ENCODE measurements around the gene GTF2H2C. TPM values are rescaled to one million over a fixed set of nuclear protein-coding genes. Genes with fewer than 3 reads are reported as not detected.

GTF2H2C gene
- total RNA-seq, 1 donor from 2014 or later: 40.7 TPM

GRCh38 chr5:69519285-69519684 is 40.7 kb upstream of the GTF2H2C start:
- H3K9me3 Mint-ChIP-seq: no peaks in the 10 kb centered on the region

GRCh38 chr5:69522035-69522434 is 38.0 kb upstream of the GTF2H2C start:
- no peaks in the 10 kb centered on the region for H3K27me3 Mint-ChIP-seq
- H3K4me3 Mint-ChIP-seq: no peak overlapping the region
- H3K9me3 Mint-ChIP-seq: no peaks in the 10 kb centered on the region
- no peak for TF ChIP-seq CTCF (conservative IDR thresholded peaks at IDR 0.05)
- H3K27ac Mint-ChIP-seq: no peak overlapping the region
- peaks cover 4% of the 10 kb centered on the region for H3K36me3 Mint-ChIP-seq
- DNase-seq (ENCODE audit: extremely low spot score, unreplicated experiment): no peak
- H3K4me1 Mint-ChIP-seq (ENCODE audit: unreplicated experiment): peaks cover 18% of the 10 kb centered on the region

More at GRCh38 chr5:69519285-69519684, 40.7 kb upstream of the GTF2H2C start:
- no peak for TF ChIP-seq CTCF (conservative IDR thresholded peaks at IDR 0.05)
- Mint-ChIP-seq H3K27ac (peak overlapping the region; percentile 38), H3K4me1 (ENCODE audit: unreplicated experiment) (peaks cover 18% of the 10 kb centered on the region), H3K4me3 (no peak overlapping the region), H3K36me3 (no peaks in the 10 kb centered on the region), H3K27me3 (no peaks in the 10 kb centered on the region)
- no peak for DNase-seq (ENCODE audit: extremely low spot score, unreplicated experiment)

- no peak for TF ChIP-seq CTCF (conservative IDR thresholded peaks at IDR 0.05)
- H3K9me3 Mint-ChIP-seq: no peaks in the 10 kb centered on the region
- H3K36me3 Mint-ChIP-seq: peaks cover 4% of the 10 kb centered on the region
- peaks cover 13% of the 10 kb centered on the region for H3K4me1 Mint-ChIP-seq (ENCODE audit: unreplicated experiment)
- no peak overlapping the region for H3K27ac Mint-ChIP-seq
- H3K4me3 Mint-ChIP-seq: no peak overlapping the region
- no peak for DNase-seq (ENCODE audit: extremely low spot score, unreplicated experiment)
- H3K27me3 Mint-ChIP-seq: no peaks in the 10 kb centered on the region
Measured at GRCh38 chr5:69525490-69525889, 34.5 kb upstream of the GTF2H2C start.

GRCh38 chr5:69526660-69527059 is 33.3 kb upstream of the GTF2H2C start:
- Mint-ChIP-seq H3K4me1 (ENCODE audit: unreplicated experiment) (peaks cover 17% of the 10 kb centered on the region), H3K36me3 (peaks cover 4% of the 10 kb centered on the region), H3K4me3 (peak overlapping the region; percentile 41), H3K27ac (peak overlapping the region; percentile 44), H3K27me3 (no peaks in the 10 kb centered on the region), H3K9me3 (no peaks in the 10 kb centered on the region)
- no peak for TF ChIP-seq CTCF (conservative IDR thresholded peaks at IDR 0.05)
- no peak for DNase-seq (ENCODE audit: extremely low spot score, unreplicated experiment)

GRCh38 chr5:69527128-69527770 is 32.7 kb upstream of the GTF2H2C start:
- peaks cover 17% of the 10 kb centered on the region for H3K4me1 Mint-ChIP-seq (ENCODE audit: unreplicated experiment)
- no peak for DNase-seq (ENCODE audit: extremely low spot score, unreplicated experiment)
- H3K36me3 Mint-ChIP-seq: peaks cover 4% of the 10 kb centered on the region
- no peaks in the 10 kb centered on the region for H3K9me3 Mint-ChIP-seq
- peak overlapping the region; percentile 62 for H3K4me3 Mint-ChIP-seq
- TF ChIP-seq CTCF (conservative IDR thresholded peaks at IDR 0.05): no peak
- no peaks in the 10 kb centered on the region for H3K27me3 Mint-ChIP-seq
- H3K27ac Mint-ChIP-seq: peak overlapping the region; percentile 62

Measured in type B pancreatic cell (in vitro differentiated cells).